HFF-Myc (cell line): ENCODE results near the gene SMPX.
"Not testable (repeated sequence)": the region's sequence is repeated elsewhere in the genome, so short reads cannot be mapped to it uniquely, and the experiment has no call there.

Experiments
- DNase-seq: peaks from one replicate; pipeline ENCODE4 v3.0.0-alpha.2; 2011; ENCODE audit warnings: low read depth; ENCODE audit errors: extremely low read depth
- H3K4me3 ChIP-seq: replicated peaks from 2 replicates; pipeline ENCODE4 v1.5.1; 2011; ENCODE audit warnings: low read depth, mild to moderate bottlenecking, control low read depth, low read length
- TF ChIP-seq, protein P1 (sequence below): IDR thresholded peaks from 2 replicates; pipeline ENCODE4 v1.5.1; 2012; ENCODE audit warnings: mild to moderate bottlenecking, low read depth, low read length, control low read depth; ENCODE audit errors: missing control alignments

SMPX gene

DNA sequence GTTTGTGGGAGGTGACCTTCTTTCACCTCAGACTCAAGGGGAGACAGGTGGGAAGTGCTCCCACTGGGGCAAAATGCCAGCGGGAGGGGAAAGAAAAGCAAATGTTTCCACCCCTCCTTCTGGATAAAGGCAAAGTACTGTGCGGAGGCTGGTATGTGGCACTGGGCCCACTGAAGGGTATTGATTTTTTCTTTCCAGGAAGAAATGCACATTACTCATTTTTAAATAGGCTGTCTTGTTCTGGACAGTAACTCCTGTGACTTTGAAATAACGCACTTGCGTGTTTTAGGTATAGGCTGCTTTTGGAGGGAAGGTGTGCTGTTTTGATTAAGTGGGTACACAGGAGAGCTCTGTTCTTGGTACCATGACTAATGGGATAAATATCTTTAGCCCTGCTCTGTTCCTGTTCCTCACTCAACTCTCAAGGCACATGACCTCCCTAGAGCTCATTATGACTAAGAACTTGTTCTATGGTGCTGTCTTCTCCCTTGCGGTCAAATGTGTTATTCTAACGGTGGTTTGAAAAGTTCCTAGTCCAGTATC is 40.8 kb upstream of the SMPX start:
- no peak for DNase-seq

DNA sequence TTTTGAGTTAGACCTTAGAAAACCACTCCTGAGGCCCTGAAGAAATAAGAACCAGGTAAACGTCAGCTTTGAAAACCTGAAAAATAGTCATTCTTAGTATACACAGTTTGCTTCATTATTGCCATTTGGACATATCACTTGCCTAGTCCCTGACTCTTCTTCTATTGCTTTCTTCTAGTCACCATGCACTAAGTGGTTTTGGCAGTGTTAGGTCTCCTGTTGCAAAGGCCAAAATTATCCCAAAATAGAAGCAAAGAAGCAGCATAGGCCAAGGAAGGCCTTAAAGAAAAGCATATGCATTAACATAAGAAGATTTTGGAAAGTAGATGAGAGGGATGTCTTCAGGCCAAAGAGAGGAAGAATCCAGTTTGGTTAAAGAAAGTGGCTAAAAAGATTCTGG is 24.1 kb upstream of the SMPX start:
- TF ChIP-seq, protein P1, sequence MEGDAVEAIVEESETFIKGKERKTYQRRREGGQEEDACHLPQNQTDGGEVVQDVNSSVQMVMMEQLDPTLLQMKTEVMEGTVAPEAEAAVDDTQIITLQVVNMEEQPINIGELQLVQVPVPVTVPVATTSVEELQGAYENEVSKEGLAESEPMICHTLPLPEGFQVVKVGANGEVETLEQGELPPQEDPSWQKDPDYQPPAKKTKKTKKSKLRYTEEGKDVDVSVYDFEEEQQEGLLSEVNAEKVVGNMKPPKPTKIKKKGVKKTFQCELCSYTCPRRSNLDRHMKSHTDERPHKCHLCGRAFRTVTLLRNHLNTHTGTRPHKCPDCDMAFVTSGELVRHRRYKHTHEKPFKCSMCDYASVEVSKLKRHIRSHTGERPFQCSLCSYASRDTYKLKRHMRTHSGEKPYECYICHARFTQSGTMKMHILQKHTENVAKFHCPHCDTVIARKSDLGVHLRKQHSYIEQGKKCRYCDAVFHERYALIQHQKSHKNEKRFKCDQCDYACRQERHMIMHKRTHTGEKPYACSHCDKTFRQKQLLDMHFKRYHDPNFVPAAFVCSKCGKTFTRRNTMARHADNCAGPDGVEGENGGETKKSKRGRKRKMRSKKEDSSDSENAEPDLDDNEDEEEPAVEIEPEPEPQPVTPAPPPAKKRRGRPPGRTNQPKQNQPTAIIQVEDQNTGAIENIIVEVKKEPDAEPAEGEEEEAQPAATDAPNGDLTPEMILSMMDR, result no peak
- no peak for DNase-seq
- no peak overlapping the region for H3K4me3 ChIP-seq

More for the DNA sequence above, 40.8 kb upstream of the SMPX start:
- no peak overlapping the region for H3K4me3 ChIP-seq
- TF ChIP-seq, protein P1, result no peak

- no peak for DNase-seq
- TF ChIP-seq, protein P1, result no peak
- H3K4me3 ChIP-seq, result no peak overlapping the region
These were observed 23.6 kb upstream of the SMPX start for GRCh38 chrX:21781525-21781924.

- H3K4me3 ChIP-seq, result no peak overlapping the region
- TF ChIP-seq, protein P1, result no peak
- no peak for DNase-seq
These were observed 21.2 kb upstream of the SMPX start for GRCh38 chrX:21779095-21779494.

GRCh38 chrX:21778236-21778635 is 20.3 kb upstream of the SMPX start:
- TF ChIP-seq, protein P1, result no peak
- H3K4me3 ChIP-seq, result no peak overlapping the region
- DNase-seq, result no peak

DNA sequence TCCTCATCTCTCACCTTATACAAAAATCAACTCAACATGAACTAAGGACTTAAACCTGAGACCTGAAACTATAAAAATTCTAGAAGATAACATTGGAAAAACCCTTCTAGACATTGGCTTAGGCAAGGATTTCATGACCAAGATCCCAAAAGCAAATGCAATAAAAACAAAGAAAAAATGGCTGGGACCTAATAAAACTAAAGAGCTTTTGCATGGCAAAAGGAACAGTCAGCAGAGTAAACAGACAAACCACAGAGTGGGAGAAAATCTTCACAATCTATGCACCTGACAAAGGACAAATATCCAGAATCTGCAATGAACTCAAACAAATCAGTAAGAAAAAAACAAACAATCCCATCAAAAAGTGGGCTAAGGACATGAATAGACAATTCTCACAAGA is 17.2 kb upstream of the SMPX start:
- not testable (repeated sequence) for DNase-seq

GRCh38 chrX:21773036-21773435 is 15.1 kb upstream of the SMPX start:
- not testable (repeated sequence) for H3K4me3 ChIP-seq, DNase-seq

More for the DNA sequence above, 17.2 kb upstream of the SMPX start:
- not testable (repeated sequence) for H3K4me3 ChIP-seq

GRCh38 chrX:21770631-21771321 is 12.9 kb upstream of the SMPX start:
- TF ChIP-seq, protein P1, result no peak
- no peak for DNase-seq
- no peak overlapping the region for H3K4me3 ChIP-seq
